Measurements from ENCODE around the gene PM20D1.

Gene PM20D1

DNA sequence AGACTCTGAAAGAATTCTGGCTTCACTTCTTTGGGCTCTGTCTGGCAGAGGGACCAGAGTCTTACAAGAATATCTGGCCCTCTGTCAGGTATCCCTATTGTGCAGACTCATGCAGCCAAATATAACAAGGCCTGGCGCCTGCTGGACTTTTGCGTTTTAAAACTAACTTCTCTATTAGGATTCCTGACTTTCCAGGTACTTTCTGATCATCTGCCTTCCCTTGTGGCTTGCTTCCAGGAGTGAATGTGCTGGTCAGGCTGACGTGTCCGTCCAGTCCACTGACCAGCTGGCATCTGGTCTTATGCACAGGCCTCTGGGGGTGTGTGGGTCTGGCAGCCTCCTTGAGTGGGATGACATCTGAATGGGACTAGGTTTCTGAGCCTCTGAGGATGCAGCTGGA lies 66.0 kb downstream of the PM20D1 start:
- Histone ChIP-seq H3K4me3 (ENCODE audit: severe bottlenecking) (no peak overlapping the region), H3K27ac (ENCODE audit: poor library complexity, severe bottlenecking) (no peak overlapping the region), H3K36me3 (ENCODE audit: low read depth) (no peaks in the 10 kb centered on the region), H3K4me1 (ENCODE audit: insufficient read depth, poor library complexity, severe bottlenecking) (no peaks in the 10 kb centered on the region), H3K27me3 (ENCODE audit: insufficient read depth, poor library complexity, severe bottlenecking) (no peaks in the 10 kb centered on the region), H3K9me3 (ENCODE audit: severe bottlenecking) (no peaks in the 10 kb centered on the region)
- no peak for ATAC-seq (ENCODE audit: low read depth)
- no peak for DNase-seq (ENCODE audit: low spot score)
- TF ChIP-seq, protein P1, sequence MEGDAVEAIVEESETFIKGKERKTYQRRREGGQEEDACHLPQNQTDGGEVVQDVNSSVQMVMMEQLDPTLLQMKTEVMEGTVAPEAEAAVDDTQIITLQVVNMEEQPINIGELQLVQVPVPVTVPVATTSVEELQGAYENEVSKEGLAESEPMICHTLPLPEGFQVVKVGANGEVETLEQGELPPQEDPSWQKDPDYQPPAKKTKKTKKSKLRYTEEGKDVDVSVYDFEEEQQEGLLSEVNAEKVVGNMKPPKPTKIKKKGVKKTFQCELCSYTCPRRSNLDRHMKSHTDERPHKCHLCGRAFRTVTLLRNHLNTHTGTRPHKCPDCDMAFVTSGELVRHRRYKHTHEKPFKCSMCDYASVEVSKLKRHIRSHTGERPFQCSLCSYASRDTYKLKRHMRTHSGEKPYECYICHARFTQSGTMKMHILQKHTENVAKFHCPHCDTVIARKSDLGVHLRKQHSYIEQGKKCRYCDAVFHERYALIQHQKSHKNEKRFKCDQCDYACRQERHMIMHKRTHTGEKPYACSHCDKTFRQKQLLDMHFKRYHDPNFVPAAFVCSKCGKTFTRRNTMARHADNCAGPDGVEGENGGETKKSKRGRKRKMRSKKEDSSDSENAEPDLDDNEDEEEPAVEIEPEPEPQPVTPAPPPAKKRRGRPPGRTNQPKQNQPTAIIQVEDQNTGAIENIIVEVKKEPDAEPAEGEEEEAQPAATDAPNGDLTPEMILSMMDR (IDR thresholded peaks at IDR 0.05; ENCODE audit: poor library complexity, severe bottlenecking): no peak

DNA sequence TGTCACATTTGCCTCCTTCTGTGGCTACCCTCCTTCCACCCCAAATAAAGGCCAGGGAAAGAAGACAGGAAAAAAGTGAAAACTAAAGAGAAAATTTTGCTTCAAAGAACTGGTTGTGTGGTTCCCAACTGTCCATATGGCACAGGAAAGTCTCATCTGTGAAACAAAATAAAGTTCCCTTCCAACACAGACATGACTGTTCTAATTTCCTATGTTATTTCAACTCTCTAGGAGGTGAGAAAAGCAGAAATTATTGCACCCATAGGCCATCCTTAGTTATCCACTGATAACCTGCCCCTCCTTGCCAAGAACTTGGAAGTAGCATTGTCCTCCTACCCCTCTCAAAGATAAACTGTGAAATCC lies 66.5 kb downstream of the PM20D1 start:
- Histone ChIP-seq H3K27me3 (ENCODE audit: insufficient read depth, poor library complexity, severe bottlenecking) (no peaks in the 10 kb centered on the region), H3K9me3 (ENCODE audit: severe bottlenecking) (no peaks in the 10 kb centered on the region), H3K4me3 (ENCODE audit: severe bottlenecking) (no peak overlapping the region), H3K36me3 (ENCODE audit: low read depth) (no peaks in the 10 kb centered on the region), H3K27ac (ENCODE audit: poor library complexity, severe bottlenecking) (no peak overlapping the region), H3K4me1 (ENCODE audit: insufficient read depth, poor library complexity, severe bottlenecking) (no peaks in the 10 kb centered on the region)
- ATAC-seq (ENCODE audit: low read depth): no peak
- no peak for DNase-seq (ENCODE audit: low spot score)
- TF ChIP-seq, protein P1 (IDR thresholded peaks at IDR 0.05; ENCODE audit: poor library complexity, severe bottlenecking): no peak

DNA sequence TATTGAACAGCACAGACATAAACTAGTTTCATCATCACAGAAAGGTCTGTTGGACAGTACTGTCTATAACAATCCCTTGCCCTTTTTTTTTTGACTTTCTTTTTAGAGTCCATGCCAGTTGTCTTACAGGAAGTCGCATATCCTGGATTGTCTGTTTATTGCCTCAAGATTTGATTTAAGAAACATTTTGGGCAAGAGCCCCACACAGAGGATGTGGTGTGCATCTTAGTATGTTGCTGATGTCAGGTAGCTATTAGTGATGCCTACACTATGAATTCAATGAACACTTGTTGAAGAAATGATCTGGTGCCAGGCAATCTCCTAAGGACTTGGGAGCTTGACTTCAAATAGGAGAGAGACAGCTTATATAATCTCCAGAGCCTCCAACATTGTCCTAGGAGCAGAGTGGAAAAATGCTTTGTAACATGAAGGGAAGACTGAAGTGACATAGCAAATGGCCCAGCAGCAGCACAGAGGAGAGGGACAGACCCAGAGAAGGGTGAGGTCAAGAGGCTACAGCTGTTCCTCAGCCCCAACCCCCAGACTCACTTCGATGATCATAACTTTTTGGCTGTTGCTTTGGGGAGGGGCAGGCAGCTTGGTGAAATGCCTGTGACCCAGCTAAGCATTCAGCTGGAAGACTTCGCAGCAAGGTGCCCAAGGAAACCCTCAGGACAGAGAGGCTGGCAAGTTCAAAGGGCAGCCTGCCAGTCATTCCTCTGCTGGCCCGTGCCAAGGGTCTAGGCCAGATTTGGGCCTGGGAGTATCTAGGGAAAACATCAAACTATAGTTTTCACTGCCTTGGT lies 67.1 kb downstream of the PM20D1 start:
- no peaks in the 10 kb centered on the region for H3K36me3 ChIP-seq (ENCODE audit: low read depth)
- no peak for DNase-seq (ENCODE audit: low spot score)
- H3K9me3 ChIP-seq (ENCODE audit: severe bottlenecking): no peaks in the 10 kb centered on the region
- H3K27me3 ChIP-seq (ENCODE audit: insufficient read depth, poor library complexity, severe bottlenecking): no peaks in the 10 kb centered on the region
- H3K4me1 ChIP-seq (ENCODE audit: insufficient read depth, poor library complexity, severe bottlenecking): no peaks in the 10 kb centered on the region
- TF ChIP-seq, protein P1 (IDR thresholded peaks at IDR 0.05; ENCODE audit: poor library complexity, severe bottlenecking): no peak
- no peak overlapping the region for H3K27ac ChIP-seq (ENCODE audit: poor library complexity, severe bottlenecking)
- no peak overlapping the region for H3K4me3 ChIP-seq (ENCODE audit: severe bottlenecking)
- ATAC-seq (ENCODE audit: low read depth): no peak

DNA sequence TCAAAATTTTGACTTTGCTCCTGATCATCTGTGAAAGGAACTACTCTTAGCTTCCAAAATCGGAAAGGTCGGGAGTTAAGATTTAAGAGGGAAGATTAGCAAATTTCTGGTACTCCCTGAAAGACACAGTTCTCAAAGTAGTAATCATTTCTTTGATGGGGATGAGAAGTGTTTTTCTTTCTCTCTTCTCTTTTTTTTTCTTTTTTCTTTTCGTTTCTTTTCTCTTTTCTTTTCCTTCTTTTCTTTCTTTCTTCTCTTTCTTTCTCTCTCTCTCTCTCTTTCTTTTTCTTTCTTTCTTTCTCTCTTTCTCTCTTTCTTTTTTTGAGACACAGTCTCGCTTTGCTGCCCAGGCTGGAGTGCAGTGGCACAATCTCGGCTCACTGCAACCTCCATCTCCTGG lies 69.6 kb downstream of the PM20D1 start:
- H3K4me1 ChIP-seq (ENCODE audit: insufficient read depth, poor library complexity, severe bottlenecking): peaks cover 8% of the 10 kb centered on the region
- TF ChIP-seq, protein P1 (IDR thresholded peaks at IDR 0.05; ENCODE audit: poor library complexity, severe bottlenecking): no peak
- ATAC-seq (ENCODE audit: low read depth): no peak

More for the DNA sequence above, 69.6 kb downstream of the PM20D1 start:
- no peak for DNase-seq (ENCODE audit: low spot score)
- H3K9me3 ChIP-seq (ENCODE audit: severe bottlenecking): no peaks in the 10 kb centered on the region
- H3K27ac ChIP-seq (ENCODE audit: poor library complexity, severe bottlenecking): no peak overlapping the region
- no peak overlapping the region for H3K4me3 ChIP-seq (ENCODE audit: severe bottlenecking)
- H3K27me3 ChIP-seq (ENCODE audit: insufficient read depth, poor library complexity, severe bottlenecking): no peaks in the 10 kb centered on the region
- H3K36me3 ChIP-seq (ENCODE audit: low read depth): no peaks in the 10 kb centered on the region
